Osteoblast (primary cell): ENCODE results near the gene MRPS2. TPM values are rescaled to one million over a fixed set of nuclear protein-coding genes. Genes with fewer than 3 reads are reported as not detected.

Experiments
- DNase-seq: peaks from one replicate; pipeline ENCODE4 v3.0.0; 2011; ENCODE audit warnings: low spot score, mixed read lengths; ENCODE audit not compliant: insufficient read length; ENCODE audit errors: missing footprints
- H2AFZ ChIP-seq: 2 replicates; pipeline ENCODE4 v1.6.0; 2011; ENCODE audit warnings: mild to moderate bottlenecking, low read length
- H3K27ac ChIP-seq: 2 replicates; pipeline ENCODE4 v1.5.1; 2011; ENCODE audit warnings: mild to moderate bottlenecking, low read depth, low read length, moderate library complexity
- H3K27me3 ChIP-seq: 2 replicates; pipeline ENCODE4 v1.6.0; 2012; ENCODE audit warnings: mild to moderate bottlenecking, control low read depth, inconsistent platforms, low read length, moderate library complexity; ENCODE audit not compliant: insufficient read depth
- H3K36me3 ChIP-seq: 2 replicates; pipeline ENCODE4 v1.5.1; 2011; ENCODE audit warnings: mild to moderate bottlenecking, low read length, control low read depth, moderate library complexity; ENCODE audit not compliant: insufficient read depth
- H3K4me1 ChIP-seq: 2 replicates; pipeline ENCODE4 v1.5.1; 2011; ENCODE audit warnings: mild to moderate bottlenecking, low read length, control low read depth, moderate library complexity; ENCODE audit not compliant: insufficient read depth
- H3K4me2 ChIP-seq: 2 replicates; pipeline ENCODE4 v1.6.0; 2011; ENCODE audit warnings: mild to moderate bottlenecking, low read length; ENCODE audit not compliant: insufficient read depth
- H3K4me3 ChIP-seq: fragments of 200-600 bp; sonication (generic); 3 replicates; pipeline ENCODE4 v1.5.1; 2012; ENCODE audit warnings: mild to moderate bottlenecking, low read length, inconsistent platforms; ENCODE audit not compliant: insufficient read depth
- H3K79me2 ChIP-seq: 2 replicates; pipeline ENCODE4 v1.6.0; 2012; ENCODE audit warnings: mild to moderate bottlenecking, low read length, control low read depth, inconsistent platforms; ENCODE audit not compliant: insufficient read depth
- H3K9me3 ChIP-seq: 2 replicates; pipeline ENCODE4 v1.5.1; 2011; ENCODE audit warnings: low read depth, low read length, control low read depth
- H4K20me1 ChIP-seq: 2 replicates; pipeline ENCODE4 v1.6.0; 2012; ENCODE audit warnings: mild to moderate bottlenecking, low read length, control low read depth; ENCODE audit not compliant: insufficient read depth
- CTCF ChIP-seq: IDR thresholded peaks from 2 replicates; pipeline ENCODE4 v1.5.1; 2011; ENCODE audit warnings: mild to moderate bottlenecking, low read depth, low read length, moderate library complexity; ENCODE audit errors: extremely low read depth
- total RNA-seq: library from RNA; depleted of rRNA; stranded (reverse); fragments of >200 nt; gene quantifications from 2 replicates; pipeline ENCODE4 v1.2.3, GENCODE V29; 2012

The MRPS2 gene
- total RNA-seq, 1 donor: 13.0 TPM

- Histone ChIP-seq H3K4me2 (no peak overlapping the region), H3K27me3 (no peaks in the 10 kb centered on the region), H4K20me1 (peaks cover 28% of the 10 kb centered on the region), H3K4me1 (peaks cover 11% of the 10 kb centered on the region), H3K4me3 (no peak overlapping the region), H3K9me3 (no peaks in the 10 kb centered on the region), H3K27ac (no peak overlapping the region), H2AFZ (no peak overlapping the region), H3K36me3 (peaks cover 24% of the 10 kb centered on the region), H3K79me2 (peaks cover 19% of the 10 kb centered on the region)
- TF ChIP-seq CTCF: no peak
- peak; percentile 65 for DNase-seq
These were observed 3.1 kb downstream of the MRPS2 start for GRCh38 chr9:135503371-135504261.

- peak; percentile 88 for TF ChIP-seq CTCF
- no peaks in the 10 kb centered on the region for H3K27me3 ChIP-seq
- no peak overlapping the region for H2AFZ ChIP-seq
- DNase-seq: peak; percentile 98
- H3K36me3 ChIP-seq: peaks cover 24% of the 10 kb centered on the region
- no peak overlapping the region for H3K4me3 ChIP-seq
- no peaks in the 10 kb centered on the region for H3K9me3 ChIP-seq
- H3K27ac ChIP-seq: no peak overlapping the region
- H3K4me1 ChIP-seq: peaks cover 11% of the 10 kb centered on the region
- peaks cover 28% of the 10 kb centered on the region for H4K20me1 ChIP-seq
- no peak overlapping the region for H3K4me2 ChIP-seq
- H3K79me2 ChIP-seq: peaks cover 19% of the 10 kb centered on the region
These were observed 4.1 kb downstream of the MRPS2 start for GRCh38 chr9:135504262-135505243.

- Histone ChIP-seq H3K4me1 (peaks cover 6% of the 10 kb centered on the region), H3K79me2 (peaks cover 19% of the 10 kb centered on the region)
These were observed 5.1 kb downstream of the MRPS2 start for GRCh38 chr9:135505406-135506187.

More at GRCh38 chr9:135505406-135506187, 5.1 kb downstream of the MRPS2 start:
- no peak overlapping the region for H3K4me3 ChIP-seq
- no peak for TF ChIP-seq CTCF
- H3K27me3 ChIP-seq: no peaks in the 10 kb centered on the region
- H3K27ac ChIP-seq: no peak overlapping the region
- peaks cover 28% of the 10 kb centered on the region for H4K20me1 ChIP-seq
- no peaks in the 10 kb centered on the region for H3K9me3 ChIP-seq
- H3K4me2 ChIP-seq: no peak overlapping the region
- no peak overlapping the region for H2AFZ ChIP-seq
- peak; percentile 57 for DNase-seq
- H3K36me3 ChIP-seq: peaks cover 24% of the 10 kb centered on the region
